ENCODE measurements around the gene SPTBN5. TPM values are rescaled to one million over a fixed set of nuclear protein-coding genes. Genes with fewer than 3 reads are reported as not detected.

SPTBN5 gene
- total and polyA plus RNA-seq, 2 donors (not counting 1 experiment from before 2014, with no cell fraction given), result 0.55 to 1.4 TPM

DNA sequence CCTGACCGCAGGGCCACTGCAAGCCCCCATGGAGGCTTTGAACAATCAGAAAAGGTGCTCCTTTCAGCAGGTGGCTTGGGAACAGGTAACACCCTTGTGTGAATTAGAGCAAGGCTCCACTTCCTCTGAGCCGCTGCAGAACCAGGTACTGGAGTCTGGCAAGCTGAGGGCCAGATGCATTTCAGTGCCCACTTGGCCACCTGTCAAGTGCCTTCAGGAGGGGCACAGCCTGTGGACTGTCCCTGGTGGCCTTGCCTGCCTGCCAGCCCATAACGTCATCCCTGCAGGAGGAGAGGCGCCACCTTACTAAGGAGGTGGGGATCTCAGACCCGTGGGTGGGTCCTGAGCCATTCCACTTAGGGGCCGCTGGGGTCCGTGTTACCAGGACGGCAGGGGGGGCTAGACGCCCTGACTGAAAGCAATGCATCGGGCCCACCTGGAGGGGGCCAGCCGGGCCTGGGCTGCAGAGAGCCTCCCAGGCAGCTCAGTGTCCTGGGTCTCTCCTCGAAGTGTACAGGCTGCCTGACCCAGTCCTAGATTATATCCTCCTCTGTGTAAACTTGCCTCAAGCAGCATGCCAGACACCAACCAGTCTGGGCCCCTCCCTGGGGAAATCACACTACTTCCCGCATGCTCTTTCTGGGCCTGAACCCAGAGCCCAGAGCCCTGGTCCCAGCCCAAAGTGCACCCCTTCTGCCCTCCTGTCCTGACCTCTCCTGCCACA, 16.1 kb downstream of the SPTBN5 start:
- DNase-seq (no peak), ATAC-seq (ENCODE audit: low read depth) (no peak)
- Histone ChIP-seq H3K36me3 (replicated peaks in 1 of 2; ENCODE audit: control extremely low read depth in 1 of 2, control insufficient read depth in 1 of 2, extremely low read depth in 1 of 2, insufficient read depth in 2 of 2, low read length in 1 of 2) (no peaks in the 10 kb centered on the region), H3K27me3 (replicated peaks in 1 of 4; ENCODE audit: control extremely low read depth in 1 of 4, control insufficient read depth in 3 of 4, insufficient read depth in 4 of 4, low read length in 3 of 4) (peaks cover 0 to 32% (median 3%) of the 10 kb centered on the region in 4 experiments), H3K4me2 (replicated peaks; ENCODE audit: low read depth, low read length, poor library complexity, severe bottlenecking) (no peak overlapping the region), H3K4me1 (ENCODE audit: control insufficient read depth in 2 of 2, insufficient read depth in 2 of 2, low read length in 2 of 2) (peaks cover 10 to 18% of the 10 kb centered on the region in 2 donors), H4K20me1 (ENCODE audit: control insufficient read depth, insufficient read depth, low read length, poor library complexity, severe bottlenecking) (no peaks in the 10 kb centered on the region), H3K4me3 (ENCODE audit: control extremely low read depth in 1 of 5, extremely low read depth in 1 of 5, insufficient read depth in 1 of 5, low read depth in 2 of 5, low read length in 4 of 5) (no peak overlapping the region), H2AFZ (ENCODE audit: insufficient read depth, low read depth, low read length, poor library complexity, severe bottlenecking) (no peak overlapping the region), H3K79me2 (ENCODE audit: control insufficient read depth, insufficient read depth, low read length) (no peaks in the 10 kb centered on the region), H3K27ac (ENCODE audit: low read length in 2 of 2) (no peak overlapping the region), H3K9ac (ENCODE audit: low read length) (no peak overlapping the region), H3K9me3 (ENCODE audit: control extremely low read depth in 1 of 3, control insufficient read depth in 2 of 3, insufficient read depth in 1 of 3, low read length in 2 of 3) (no peaks in the 10 kb centered on the region)
- H3K27me3 Mint-ChIP-seq, result peaks cover 25% of the 10 kb centered on the region
- no peak overlapping the region for H3K27ac Mint-ChIP-seq
- ChIA-PET CTCF (interaction anchor here (2.3 kb wide), 1 partner anchor 27 kb away, joined by 7 read pairs; no protein-coding TSS in a partner anchor), POLR2A (no interaction called here)
- intact Hi-C loops (cut with micrococcal nuclease), result no loop called here
- TF ChIP-seq, protein P1, sequence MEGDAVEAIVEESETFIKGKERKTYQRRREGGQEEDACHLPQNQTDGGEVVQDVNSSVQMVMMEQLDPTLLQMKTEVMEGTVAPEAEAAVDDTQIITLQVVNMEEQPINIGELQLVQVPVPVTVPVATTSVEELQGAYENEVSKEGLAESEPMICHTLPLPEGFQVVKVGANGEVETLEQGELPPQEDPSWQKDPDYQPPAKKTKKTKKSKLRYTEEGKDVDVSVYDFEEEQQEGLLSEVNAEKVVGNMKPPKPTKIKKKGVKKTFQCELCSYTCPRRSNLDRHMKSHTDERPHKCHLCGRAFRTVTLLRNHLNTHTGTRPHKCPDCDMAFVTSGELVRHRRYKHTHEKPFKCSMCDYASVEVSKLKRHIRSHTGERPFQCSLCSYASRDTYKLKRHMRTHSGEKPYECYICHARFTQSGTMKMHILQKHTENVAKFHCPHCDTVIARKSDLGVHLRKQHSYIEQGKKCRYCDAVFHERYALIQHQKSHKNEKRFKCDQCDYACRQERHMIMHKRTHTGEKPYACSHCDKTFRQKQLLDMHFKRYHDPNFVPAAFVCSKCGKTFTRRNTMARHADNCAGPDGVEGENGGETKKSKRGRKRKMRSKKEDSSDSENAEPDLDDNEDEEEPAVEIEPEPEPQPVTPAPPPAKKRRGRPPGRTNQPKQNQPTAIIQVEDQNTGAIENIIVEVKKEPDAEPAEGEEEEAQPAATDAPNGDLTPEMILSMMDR (IDR thresholded peaks at IDR 0.05), result no peak
- TF ChIP-seq EZH2 (IDR thresholded peaks at IDR 0.05; ENCODE audit: borderline replicate concordance, insufficient read depth, low read depth, low read length, poor library complexity, severe bottlenecking), result no peak
- no peaks in the 10 kb centered on the region for H3K9me3 Mint-ChIP-seq (ENCODE audit: insufficient read depth)
- no peak overlapping the region for H3K4me3 Mint-ChIP-seq
- H3K4me1 Mint-ChIP-seq, result peaks cover 16% of the 10 kb centered on the region
- WGBS (ENCODE audit: insufficient coverage), result 85% methylated on average over 13 of the region's 13 CpGs

DNA sequence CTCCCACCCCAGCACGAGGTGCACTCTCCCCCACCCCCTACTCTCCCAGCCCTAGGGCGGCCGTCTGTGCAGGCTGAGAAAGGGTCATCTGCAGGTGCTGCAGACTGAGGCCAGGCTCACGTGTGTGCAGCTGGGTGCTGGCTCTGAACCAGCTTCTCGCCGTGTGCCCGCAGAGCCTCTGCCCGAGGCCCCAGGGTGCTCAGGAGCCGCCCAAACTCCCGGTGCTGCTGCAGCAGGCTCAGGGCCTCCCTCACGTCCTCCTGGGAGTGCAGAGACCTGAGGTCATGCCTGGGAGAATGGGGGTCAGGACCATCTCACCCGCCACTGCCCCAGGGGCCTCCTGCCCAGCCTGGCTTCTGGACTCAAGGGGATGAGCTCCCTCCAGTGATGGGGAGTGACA, 17.2 kb downstream of the SPTBN5 start:
- TF ChIP-seq, protein P1 (IDR thresholded peaks at IDR 0.05), result no peak
- TF ChIP-seq EZH2 (IDR thresholded peaks at IDR 0.05; ENCODE audit: borderline replicate concordance, insufficient read depth, low read depth, low read length, poor library complexity, severe bottlenecking), result no peak
- no peak overlapping the region for H2AFZ ChIP-seq (ENCODE audit: insufficient read depth, low read depth, low read length, poor library complexity, severe bottlenecking)
- no peak overlapping the region for H3K9ac ChIP-seq (ENCODE audit: low read length)
- H3K9me3 ChIP-seq (ENCODE audit: control extremely low read depth in 1 of 3, control insufficient read depth in 2 of 3, insufficient read depth in 1 of 3, low read length in 2 of 3), result no peaks in the 10 kb centered on the region
- ATAC-seq (ENCODE audit: low read depth), result no peak
- peaks cover 0 to 26% (median 1%) of the 10 kb centered on the region in 4 experiments for H3K27me3 ChIP-seq (replicated peaks in 1 of 4; ENCODE audit: control extremely low read depth in 1 of 4, control insufficient read depth in 3 of 4, insufficient read depth in 4 of 4, low read length in 3 of 4)
- peaks cover 3 to 11% of the 10 kb centered on the region in 2 donors for H3K4me1 ChIP-seq (ENCODE audit: control insufficient read depth in 2 of 2, insufficient read depth in 2 of 2, low read length in 2 of 2)
- Mint-ChIP-seq H3K27ac (no peak overlapping the region), H3K4me3 (no peak overlapping the region), H3K9me3 (ENCODE audit: insufficient read depth) (no peaks in the 10 kb centered on the region), H3K4me1 (peaks cover 12% of the 10 kb centered on the region), H3K27me3 (peaks cover 26% of the 10 kb centered on the region)
- H3K36me3 ChIP-seq (replicated peaks in 1 of 2; ENCODE audit: control extremely low read depth in 1 of 2, control insufficient read depth in 1 of 2, extremely low read depth in 1 of 2, insufficient read depth in 2 of 2, low read length in 1 of 2), result no peaks in the 10 kb centered on the region
- no peak overlapping the region for H3K27ac ChIP-seq (ENCODE audit: low read length in 2 of 2)
- H4K20me1 ChIP-seq (ENCODE audit: control insufficient read depth, insufficient read depth, low read length, poor library complexity, severe bottlenecking), result no peaks in the 10 kb centered on the region
- WGBS (ENCODE audit: insufficient coverage), result 84% methylated on average over 11 of the region's 12 CpGs
- H3K79me2 ChIP-seq (ENCODE audit: control insufficient read depth, insufficient read depth, low read length), result no peaks in the 10 kb centered on the region
- ChIA-PET CTCF (interaction anchor here (1.2 to 2.5 kb wide), 3 partner anchors 28 to 103 kb away, joined by 3 to 10 read pairs (median 7); partner anchors contain the start of gene MAPKBP1), POLR2A (no interaction called here)
- intact Hi-C loops (cut with micrococcal nuclease), result no loop called here
- H3K4me3 ChIP-seq (ENCODE audit: control extremely low read depth in 1 of 5, extremely low read depth in 1 of 5, insufficient read depth in 1 of 5, low read depth in 2 of 5, low read length in 4 of 5), result no peak overlapping the region
- DNase-seq, result no peak
- H3K4me2 ChIP-seq (replicated peaks; ENCODE audit: low read depth, low read length, poor library complexity, severe bottlenecking), result no peak overlapping the region

Data from B cell (primary cell).